ENCODE data around the gene TNFAIP3.

Gene TNFAIP3

GRCh38 chr6:137834508-137834907, 32.6 kb upstream of the TNFAIP3 start:
- TF ChIP-seq POLR2AphosphoS5 (IDR thresholded peaks at IDR 0.05; ENCODE audit: low read depth, low read length): no peak
- no peak for TF ChIP-seq FOXP2 (optimal IDR thresholded peaks at IDR 0.05; ENCODE audit: borderline replicate concordance, extremely low read depth, extremely low read length, insufficient read depth)
- no peak for TF ChIP-seq TAF1 (IDR thresholded peaks at IDR 0.05; ENCODE audit: borderline replicate concordance, insufficient read depth, low read length)
- TF ChIP-seq REST (IDR thresholded peaks at IDR 0.05; ENCODE audit: insufficient read depth in 1 of 2, low read depth in 2 of 2, low read length in 2 of 2): no peak
- TF ChIP-seq SIN3A (IDR thresholded peaks at IDR 0.05; ENCODE audit: borderline replicate concordance, insufficient read depth, low read length): no peak

GRCh38 chr6:137836788-137837187, 30.3 kb upstream of the TNFAIP3 start:
- no peak for TF ChIP-seq POLR2AphosphoS5 (IDR thresholded peaks at IDR 0.05; ENCODE audit: low read depth, low read length)
- no peak for TF ChIP-seq TAF1 (IDR thresholded peaks at IDR 0.05; ENCODE audit: borderline replicate concordance, insufficient read depth, low read length)
- no peak for TF ChIP-seq REST (IDR thresholded peaks at IDR 0.05; ENCODE audit: insufficient read depth in 1 of 2, low read depth in 2 of 2, low read length in 2 of 2)
- TF ChIP-seq SIN3A (IDR thresholded peaks at IDR 0.05; ENCODE audit: borderline replicate concordance, insufficient read depth, low read length): no peak
- no peak for TF ChIP-seq FOXP2 (optimal IDR thresholded peaks at IDR 0.05; ENCODE audit: borderline replicate concordance, extremely low read depth, extremely low read length, insufficient read depth)

- TF ChIP-seq POLR2AphosphoS5 (IDR thresholded peaks at IDR 0.05; ENCODE audit: low read depth, low read length) (no peak), SIN3A (IDR thresholded peaks at IDR 0.05; ENCODE audit: borderline replicate concordance, insufficient read depth, low read length) (no peak), REST (IDR thresholded peaks at IDR 0.05; ENCODE audit: insufficient read depth in 1 of 2, low read depth in 2 of 2, low read length in 2 of 2) (no peak), TAF1 (IDR thresholded peaks at IDR 0.05; ENCODE audit: borderline replicate concordance, insufficient read depth, low read length) (no peak), FOXP2 (optimal IDR thresholded peaks at IDR 0.05; ENCODE audit: borderline replicate concordance, extremely low read depth, extremely low read length, insufficient read depth) (no peak)
Observed at GRCh38 chr6:137839076-137839475, 28.0 kb upstream of the TNFAIP3 start.

GRCh38 chr6:137840252-137840651, 26.8 kb upstream of the TNFAIP3 start:
- TF ChIP-seq FOXP2 (optimal IDR thresholded peaks at IDR 0.05; ENCODE audit: borderline replicate concordance, extremely low read depth, extremely low read length, insufficient read depth): no peak
- TF ChIP-seq SIN3A (IDR thresholded peaks at IDR 0.05; ENCODE audit: borderline replicate concordance, insufficient read depth, low read length): no peak
- TF ChIP-seq POLR2AphosphoS5 (IDR thresholded peaks at IDR 0.05; ENCODE audit: low read depth, low read length): no peak
- no peak for TF ChIP-seq REST (IDR thresholded peaks at IDR 0.05; ENCODE audit: insufficient read depth in 1 of 2, low read depth in 2 of 2, low read length in 2 of 2)
- no peak for TF ChIP-seq TAF1 (IDR thresholded peaks at IDR 0.05; ENCODE audit: borderline replicate concordance, insufficient read depth, low read length)

- TF ChIP-seq POLR2AphosphoS5 (IDR thresholded peaks at IDR 0.05; ENCODE audit: low read depth, low read length) (no peak), TAF1 (IDR thresholded peaks at IDR 0.05; ENCODE audit: borderline replicate concordance, insufficient read depth, low read length) (no peak), SIN3A (IDR thresholded peaks at IDR 0.05; ENCODE audit: borderline replicate concordance, insufficient read depth, low read length) (no peak), FOXP2 (optimal IDR thresholded peaks at IDR 0.05; ENCODE audit: borderline replicate concordance, extremely low read depth, extremely low read length, insufficient read depth) (no peak)
Observed at GRCh38 chr6:137843211-137843610, 23.8 kb upstream of the TNFAIP3 start.
